ENCODE measurements around the gene HTRA2.

HTRA2 gene

GRCh38 chr2:74566076-74566753 lies 36.5 kb downstream of the HTRA2 start:
- no peak for DNase-seq

GRCh38 chr2:74566754-74567085 lies 37.0 kb downstream of the HTRA2 start:
- no peak for DNase-seq

GRCh38 chr2:74567881-74568280 lies 38.1 kb downstream of the HTRA2 start:
- no peak for DNase-seq

GRCh38 chr2:74569686-74570085 lies 40.0 kb downstream of the HTRA2 start:
- no peak for DNase-seq

GRCh38 chr2:74571058-74571457 lies 41.3 kb downstream of the HTRA2 start:
- DNase-seq: no peak

GRCh38 chr2:74572178-74572925 lies 42.6 kb downstream of the HTRA2 start:
- no peak for DNase-seq

GRCh38 chr2:74573747-74574562 lies 44.2 kb downstream of the HTRA2 start:
- DNase-seq: peak; percentile 13

GRCh38 chr2:74575320-74575719 lies 45.6 kb downstream of the HTRA2 start:
- no peak for DNase-seq

- DNase-seq: peak; percentile 31
Measured at GRCh38 chr2:74576211-74576862, 46.6 kb downstream of the HTRA2 start.

- DNase-seq: no peak
Measured at GRCh38 chr2:74576863-74577229, 47.1 kb downstream of the HTRA2 start.

- no peak for DNase-seq
Measured at GRCh38 chr2:74577448-74577847, 47.7 kb downstream of the HTRA2 start.

- no peak for DNase-seq
Measured at GRCh38 chr2:74578408-74578807, 48.7 kb downstream of the HTRA2 start.

- DNase-seq: no peak
Measured at GRCh38 chr2:74581463-74581862, 51.7 kb downstream of the HTRA2 start.

- DNase-seq: no peak
Measured at GRCh38 chr2:74582184-74582583, 52.5 kb downstream of the HTRA2 start.

Measured in NCI-H69 (cell line).